ENCODE data around the gene NUPR1.
"Not testable (repeated sequence)": the region's sequence is repeated elsewhere in the genome, so short reads cannot be mapped to it uniquely, and the experiment has no call there.

The NUPR1 gene

GRCh38 chr16:28538733-28539596 is at the start of gene NUPR1:
NUPR1 (minus strand) TSS chr16:28538974; CDS start chr16:28538907, 67 bp downstream.
- no peak for DNase-seq (ENCODE audit: low spot score)

- no peak for DNase-seq (ENCODE audit: low spot score)
Observed at GRCh38 chr16:28587386-28587785, 48.6 kb upstream of the NUPR1 start.

GRCh38 chr16:28586466-28586865 is 47.7 kb upstream of the NUPR1 start:
- DNase-seq (ENCODE audit: low spot score): no peak

- DNase-seq (ENCODE audit: low spot score): no peak
Observed at GRCh38 chr16:28585674-28586073, 46.9 kb upstream of the NUPR1 start.

- no peak for DNase-seq (ENCODE audit: low spot score)
Observed at GRCh38 chr16:28580726-28581315, 42.0 kb upstream of the NUPR1 start.

- DNase-seq (ENCODE audit: low spot score): no peak
Observed at GRCh38 chr16:28575446-28576109, 36.8 kb upstream of the NUPR1 start.

- DNase-seq (ENCODE audit: low spot score): no peak
Observed at GRCh38 chr16:28574925-28575324, 36.2 kb upstream of the NUPR1 start.

- no peak for DNase-seq (ENCODE audit: low spot score)
Observed at GRCh38 chr16:28573738-28574718, 35.3 kb upstream of the NUPR1 start.

- no peak for DNase-seq (ENCODE audit: low spot score)
Observed at GRCh38 chr16:28572696-28573510, 34.1 kb upstream of the NUPR1 start.

GRCh38 chr16:28569968-28570752 is 31.4 kb upstream of the NUPR1 start:
- no peak for DNase-seq (ENCODE audit: low spot score)

GRCh38 chr16:28569021-28569420 is 30.2 kb upstream of the NUPR1 start:
- no peak for DNase-seq (ENCODE audit: low spot score)

- no peak for DNase-seq (ENCODE audit: low spot score)
Observed at GRCh38 chr16:28567292-28567691, 28.5 kb upstream of the NUPR1 start.

GRCh38 chr16:28566233-28566925 is 27.6 kb upstream of the NUPR1 start:
- not testable (repeated sequence) for DNase-seq (ENCODE audit: low spot score)

GRCh38 chr16:28563218-28563617 is 24.4 kb upstream of the NUPR1 start:
- no peak for DNase-seq (ENCODE audit: low spot score)

GRCh38 chr16:28562199-28562598 is 23.4 kb upstream of the NUPR1 start:
- DNase-seq (ENCODE audit: low spot score): no peak

- DNase-seq (ENCODE audit: low spot score): no peak
Observed at GRCh38 chr16:28561557-28562187, 22.9 kb upstream of the NUPR1 start.

GRCh38 chr16:28558456-28558855 is 19.7 kb upstream of the NUPR1 start:
- no peak for DNase-seq (ENCODE audit: low spot score)

- DNase-seq (ENCODE audit: low spot score): no peak
Observed at GRCh38 chr16:28556914-28557320, 18.1 kb upstream of the NUPR1 start.

GRCh38 chr16:28555561-28555960 is 16.8 kb upstream of the NUPR1 start:
- DNase-seq (ENCODE audit: low spot score): no peak
